Measurements from ENCODE around the gene ABHD1. TPM values are rescaled to one million over a fixed set of nuclear protein-coding genes. Genes with fewer than 3 reads are reported as not detected.
A peak's percentile ranks its signal among the peaks of the same experiment; 100 is the strongest.

The ABHD1 gene
- total and polyA plus RNA-seq, 7 experiments from 2014 or later: 0.53 to 2.0 (median 0.90) TPM

- ChIA-PET CTCF (no interaction called here), POLR2A (no interaction called here)
- Histone ChIP-seq H3K36me3 (ENCODE audit: control insufficient read depth in 2 of 3, insufficient read depth in 3 of 3, low read length in 3 of 3) (peaks cover 0 to 10% (median 0%) of the 10 kb centered on the region in 3 experiments), H3K27ac (ENCODE audit: low read depth, low read length) (no peak overlapping the region), H3K9me3 (ENCODE audit: control insufficient read depth in 2 of 3, low read length in 3 of 3) (no peaks in the 10 kb centered on the region), H3K27me3 (ENCODE audit: control insufficient read depth in 2 of 2, insufficient read depth in 2 of 2, low read length in 2 of 2) (no peaks in the 10 kb centered on the region), H3K4me3 (ENCODE audit: low read length) (no peak overlapping the region), H3K4me1 (ENCODE audit: control insufficient read depth in 2 of 2, insufficient read depth in 2 of 2, low read length in 2 of 2) (peaks cover 12 to 13% of the 10 kb centered on the region in 2 donors)
- Mint-ChIP-seq H3K36me3 (peaks cover 0 to 5% (median 0%) of the 10 kb centered on the region in 5 donors), H3K4me3 (no peak overlapping the region), H3K27ac (no peak overlapping the region), H3K27me3 (peaks cover 0 to 10% (median 0%) of the 10 kb centered on the region in 5 donors), H3K4me1 (peaks cover 10 to 30% (median 18%) of the 10 kb centered on the region in 7 donors), H3K9me3 (peaks cover 0 to 4% (median 0%) of the 10 kb centered on the region in 11 donors)
- intact Hi-C loops (cut with micrococcal nuclease): no loop called here
- ATAC-seq (no peak), DNase-seq (no peak)
These were observed 13.8 kb downstream of the ABHD1 start for GRCh38 chr2:27137322-27137935.

- DNase-seq (no peak), ATAC-seq (no peak)
- Histone ChIP-seq H3K27me3 (ENCODE audit: control insufficient read depth in 2 of 2, insufficient read depth in 2 of 2, low read length in 2 of 2) (no peaks in the 10 kb centered on the region), H3K36me3 (ENCODE audit: control insufficient read depth in 2 of 3, insufficient read depth in 3 of 3, low read length in 3 of 3) (peaks cover 0 to 6% (median 0%) of the 10 kb centered on the region in 3 experiments), H3K4me3 (ENCODE audit: low read length) (no peak overlapping the region), H3K9me3 (ENCODE audit: control insufficient read depth in 2 of 3, low read length in 3 of 3) (no peaks in the 10 kb centered on the region), H3K4me1 (ENCODE audit: control insufficient read depth in 2 of 2, insufficient read depth in 2 of 2, low read length in 2 of 2) (peaks cover 8% of the 10 kb centered on the region in 2 donors), H3K27ac (ENCODE audit: low read depth, low read length) (no peak overlapping the region)
- intact Hi-C loops (cut with micrococcal nuclease): no loop called here
- Mint-ChIP-seq H3K4me3 (no peak overlapping the region), H3K4me1 (peaks cover 6 to 23% (median 12%) of the 10 kb centered on the region in 7 donors), H3K36me3 (peaks cover 0 to 4% (median 0%) of the 10 kb centered on the region in 5 donors), H3K9me3 (peaks cover 0 to 6% (median 0%) of the 10 kb centered on the region in 11 donors), H3K27me3 (peaks cover 0 to 16% (median under 1%) of the 10 kb centered on the region in 5 donors), H3K27ac (no peak overlapping the region)
- CTCF ChIA-PET: no interaction called here
- POLR2A ChIA-PET: no interaction called here
These were observed 14.5 kb downstream of the ABHD1 start for GRCh38 chr2:27138111-27138510.

- no peak within 1 kb of the TSS for H3K4me3 ChIP-seq (ENCODE audit: low read length)
- ChIA-PET POLR2A (interaction anchor here (1.0 kb wide), 1 partner anchor 16 kb away, joined by 4 read pairs; the partner anchor contains the start of gene ABHD1), CTCF (no interaction called here)
- Mint-ChIP-seq H3K4me3 (peak within 1 kb of the TSS in 1 of 10 donors; percentile 51), H3K4me1 (peaks cover 0 to 14% (median 3%) of the 10 kb centered on the region in 7 donors), H3K27me3 (peaks cover 0 to 27% (median 5%) of the 10 kb centered on the region in 5 donors), H3K36me3 (peaks cover 0 to 3% (median 0%) of the 10 kb centered on the region in 5 donors), H3K27ac (peak within 1 kb of the TSS in 1 of 9 donors; percentile 84), H3K9me3 (peaks cover 0 to 8% (median 0%) of the 10 kb centered on the region in 11 donors)
- H3K9me3 ChIP-seq (ENCODE audit: control insufficient read depth in 2 of 3, low read length in 3 of 3): no peaks in the 10 kb centered on the region
- peaks cover 0 to 2% (median 0%) of the 10 kb centered on the region in 3 experiments for H3K36me3 ChIP-seq (ENCODE audit: control insufficient read depth in 2 of 3, insufficient read depth in 3 of 3, low read length in 3 of 3)
- H3K27ac ChIP-seq (ENCODE audit: low read depth, low read length): no peak within 1 kb of the TSS
- no peak for ATAC-seq
- no peaks in the 10 kb centered on the region for H3K4me1 ChIP-seq (ENCODE audit: control insufficient read depth in 2 of 2, insufficient read depth in 2 of 2, low read length in 2 of 2)
- intact Hi-C loops (cut with micrococcal nuclease): no loop called here
- no peaks in the 10 kb centered on the region for H3K27me3 ChIP-seq (ENCODE audit: control insufficient read depth in 2 of 2, insufficient read depth in 2 of 2, low read length in 2 of 2)
- DNase-seq: no peak
These were observed 15.7 kb downstream of the ABHD1 start, which contains the start of gene PRR30 for GRCh38 chr2:27139310-27139709. PRR30 (minus strand) TSS chr2:27139410; CDS start chr2:27138329, 1,081 bp downstream.

GRCh38 chr2:27143285-27143684, 19.7 kb downstream of the ABHD1 start:
- no peaks in the 10 kb centered on the region for H3K9me3 ChIP-seq (ENCODE audit: control insufficient read depth in 2 of 3, low read length in 3 of 3)
- H3K4me1 ChIP-seq (ENCODE audit: control insufficient read depth in 2 of 2, insufficient read depth in 2 of 2, low read length in 2 of 2): no peaks in the 10 kb centered on the region
- Mint-ChIP-seq H3K4me3 (no peak overlapping the region), H3K9me3 (peaks cover 0 to 8% (median 0%) of the 10 kb centered on the region in 11 donors), H3K36me3 (no peaks in the 10 kb centered on the region), H3K4me1 (no peaks in the 10 kb centered on the region), H3K27me3 (peaks cover 0 to 35% (median 12%) of the 10 kb centered on the region in 5 donors), H3K27ac (no peak overlapping the region)
- no peaks in the 10 kb centered on the region for H3K36me3 ChIP-seq (ENCODE audit: control insufficient read depth in 2 of 3, insufficient read depth in 3 of 3, low read length in 3 of 3)
- no peak for ATAC-seq
- H3K4me3 ChIP-seq (ENCODE audit: low read length): no peak overlapping the region
- no peak overlapping the region for H3K27ac ChIP-seq (ENCODE audit: low read depth, low read length)
- ChIA-PET CTCF (interaction anchor here (0.6 kb wide), 1 partner anchor 61 kb away, joined by 3 read pairs; no protein-coding TSS in a partner anchor), POLR2A (no interaction called here)
- no peak for DNase-seq
- intact Hi-C loops (cut with micrococcal nuclease): no loop called here
- H3K27me3 ChIP-seq (ENCODE audit: control insufficient read depth in 2 of 2, insufficient read depth in 2 of 2, low read length in 2 of 2): no peaks in the 10 kb centered on the region

- H3K27ac ChIP-seq (ENCODE audit: low read depth, low read length): no peak overlapping the region
- H3K27me3 ChIP-seq (ENCODE audit: control insufficient read depth in 2 of 2, insufficient read depth in 2 of 2, low read length in 2 of 2): no peaks in the 10 kb centered on the region
- no peaks in the 10 kb centered on the region for H3K4me1 ChIP-seq (ENCODE audit: control insufficient read depth in 2 of 2, insufficient read depth in 2 of 2, low read length in 2 of 2)
- H3K4me3 ChIP-seq (ENCODE audit: low read length): no peak overlapping the region
- POLR2A ChIA-PET: no interaction called here
- Mint-ChIP-seq H3K36me3 (no peaks in the 10 kb centered on the region), H3K4me3 (no peak overlapping the region), H3K4me1 (no peaks in the 10 kb centered on the region), H3K27me3 (peaks cover 0 to 29% (median 15%) of the 10 kb centered on the region in 5 donors), H3K9me3 (peaks cover 0 to 8% (median 0%) of the 10 kb centered on the region in 11 donors), H3K27ac (no peak overlapping the region)
- H3K9me3 ChIP-seq (ENCODE audit: control insufficient read depth in 2 of 3, low read length in 3 of 3): no peaks in the 10 kb centered on the region
- intact Hi-C loops (cut with micrococcal nuclease): no loop called here
- ATAC-seq (no peak), DNase-seq (no peak)
- no peaks in the 10 kb centered on the region for H3K36me3 ChIP-seq (ENCODE audit: control insufficient read depth in 2 of 3, insufficient read depth in 3 of 3, low read length in 3 of 3)
- CTCF ChIA-PET: no interaction called here
These were observed 22.1 kb downstream of the ABHD1 start for GRCh38 chr2:27145682-27146081.

- Mint-ChIP-seq H3K36me3 (no peaks in the 10 kb centered on the region), H3K9me3 (peaks cover 0 to 6% (median 0%) of the 10 kb centered on the region in 11 donors), H3K4me1 (no peaks in the 10 kb centered on the region), H3K4me3 (no peak overlapping the region), H3K27ac (peak overlapping the region in 1 of 9 donors; percentile 39), H3K27me3 (peaks cover 0 to 26% (median 11%) of the 10 kb centered on the region in 5 donors)
- Histone ChIP-seq H3K27me3 (ENCODE audit: control insufficient read depth in 2 of 2, insufficient read depth in 2 of 2, low read length in 2 of 2) (no peaks in the 10 kb centered on the region), H3K36me3 (ENCODE audit: control insufficient read depth in 2 of 3, insufficient read depth in 3 of 3, low read length in 3 of 3) (no peaks in the 10 kb centered on the region), H3K27ac (ENCODE audit: low read depth, low read length) (no peak overlapping the region), H3K9me3 (ENCODE audit: control insufficient read depth in 2 of 3, low read length in 3 of 3) (no peaks in the 10 kb centered on the region), H3K4me3 (ENCODE audit: low read length) (no peak overlapping the region), H3K4me1 (ENCODE audit: control insufficient read depth in 2 of 2, insufficient read depth in 2 of 2, low read length in 2 of 2) (no peaks in the 10 kb centered on the region)
- ATAC-seq (no peak), DNase-seq (no peak)
- ChIA-PET CTCF (no interaction called here), POLR2A (no interaction called here)
- intact Hi-C loops (cut with micrococcal nuclease): no loop called here
These were observed 24.3 kb downstream of the ABHD1 start for GRCh38 chr2:27147935-27148334.

Data from naive thymus-derived CD4-positive, alpha-beta T cell (primary cell).